ENCODE data around the gene CALB2.
"Not testable (repeated sequence)": the region's sequence is repeated elsewhere in the genome, so short reads cannot be mapped to it uniquely, and the experiment has no call there.

Gene CALB2

DNA sequence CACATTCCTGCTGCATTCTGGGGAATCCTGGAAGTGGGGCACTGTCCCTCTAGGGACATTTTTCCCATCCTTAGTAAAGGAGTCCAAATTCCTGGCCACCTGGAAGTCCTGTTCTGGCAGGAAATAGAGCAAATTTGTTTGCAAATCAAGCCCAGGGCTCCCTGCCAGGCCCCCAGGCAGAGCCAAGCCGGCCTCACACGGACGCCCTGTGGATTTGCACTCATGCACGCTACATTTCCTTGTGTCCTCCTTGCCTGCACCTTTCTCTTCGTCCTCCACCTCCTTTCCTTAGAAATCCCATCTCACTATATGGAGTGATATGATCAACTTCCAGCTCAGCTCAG lies 7.0 kb upstream of the CALB2 start:
- DNase-seq (ENCODE audit: extremely low spot score, insufficient read length, low read depth) = no peak
- FAIRE-seq = no peak

GRCh38 chr16:71352466-71352865 lies 6.1 kb upstream of the CALB2 start:
- FAIRE-seq (no peak), DNase-seq (ENCODE audit: extremely low spot score, insufficient read length, low read depth) (no peak)

DNA sequence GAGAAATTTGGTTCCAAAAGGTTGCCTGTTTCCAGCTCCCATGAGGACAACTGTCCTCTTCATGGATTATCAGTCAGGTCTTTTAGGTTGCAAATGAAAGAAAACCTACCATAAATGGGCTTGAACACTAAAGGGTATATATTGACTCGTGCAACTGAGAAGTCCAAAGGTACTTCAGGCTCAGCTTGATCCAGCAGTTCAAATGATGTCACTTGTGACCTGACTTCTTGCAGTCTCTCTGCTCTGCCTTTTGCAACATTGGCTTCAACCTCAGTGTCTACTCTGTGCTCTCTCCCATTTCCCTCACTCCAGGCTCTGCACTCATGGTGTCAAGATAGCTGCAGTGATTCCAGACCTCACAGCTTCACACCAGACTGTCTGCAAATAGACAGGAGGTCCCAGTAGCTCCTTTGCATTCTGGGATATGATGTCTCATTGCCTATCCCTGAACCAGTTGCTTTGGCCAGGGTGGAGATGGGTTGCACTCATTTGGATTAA lies 5.5 kb upstream of the CALB2 start:
- no peak for DNase-seq (ENCODE audit: extremely low spot score, insufficient read length, low read depth)
- no peak for FAIRE-seq

GRCh38 chr16:71353736-71354135 lies 4.8 kb upstream of the CALB2 start:
- DNase-seq (ENCODE audit: extremely low spot score, insufficient read length, low read depth) = no peak
- FAIRE-seq = no peak

DNA sequence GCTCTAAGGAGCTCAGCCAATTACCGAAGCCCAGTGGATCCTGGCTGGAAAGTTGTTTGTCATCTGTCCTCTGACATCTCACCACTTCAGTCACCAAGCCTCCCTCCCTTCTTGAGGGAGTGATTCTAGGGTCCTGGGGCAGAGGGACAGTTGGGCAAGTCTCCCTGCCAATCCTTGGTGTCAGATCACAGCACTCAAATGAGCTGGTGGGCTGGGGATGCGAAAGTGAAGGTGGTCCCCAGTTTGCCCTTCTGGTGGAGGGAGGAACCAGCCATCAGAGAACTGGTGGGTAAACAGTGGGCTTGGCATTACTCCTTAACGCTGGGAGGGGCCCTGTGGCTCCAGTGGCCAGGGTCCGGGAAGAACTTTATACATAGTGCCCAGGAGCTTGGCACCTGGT lies 4.4 kb upstream of the CALB2 start:
- FAIRE-seq (no peak), DNase-seq (ENCODE audit: extremely low spot score, insufficient read length, low read depth) (no peak)

DNA sequence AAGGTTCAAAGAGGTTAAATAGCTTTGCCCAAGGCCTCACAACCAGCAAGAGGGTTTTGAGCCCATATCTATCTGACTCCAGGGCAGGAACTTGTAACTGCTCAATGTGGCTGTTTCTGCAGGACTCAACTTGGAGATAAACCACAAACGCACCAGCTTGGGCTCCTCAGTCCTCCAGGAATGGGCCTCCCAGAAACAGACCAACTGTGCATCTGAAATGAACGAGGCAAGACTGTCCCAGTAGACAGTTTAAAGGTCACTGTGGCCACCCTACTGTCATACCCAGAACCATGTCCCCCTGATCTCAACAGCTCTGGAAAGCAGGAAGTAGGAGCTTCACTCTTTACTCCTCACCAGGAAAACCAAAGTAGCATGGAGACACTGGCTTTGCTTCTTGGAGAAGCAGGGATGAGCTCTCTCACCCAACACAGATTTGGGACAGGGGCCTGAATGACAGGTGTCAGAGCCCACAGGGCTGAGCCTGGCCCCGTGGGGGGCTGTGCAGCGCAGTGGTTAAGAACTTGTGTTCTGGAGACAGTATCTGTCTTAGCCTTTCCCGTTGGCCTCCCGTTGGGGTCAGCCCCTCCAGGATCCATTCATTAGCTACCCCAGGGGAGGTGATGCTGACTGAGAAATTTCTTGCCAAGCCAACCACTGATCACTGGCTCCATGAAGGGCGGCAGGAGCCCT lies 2.3 kb upstream of the CALB2 start:
- DNase-seq (ENCODE audit: extremely low spot score, insufficient read length, low read depth) (no peak), FAIRE-seq (no peak)

DNA sequence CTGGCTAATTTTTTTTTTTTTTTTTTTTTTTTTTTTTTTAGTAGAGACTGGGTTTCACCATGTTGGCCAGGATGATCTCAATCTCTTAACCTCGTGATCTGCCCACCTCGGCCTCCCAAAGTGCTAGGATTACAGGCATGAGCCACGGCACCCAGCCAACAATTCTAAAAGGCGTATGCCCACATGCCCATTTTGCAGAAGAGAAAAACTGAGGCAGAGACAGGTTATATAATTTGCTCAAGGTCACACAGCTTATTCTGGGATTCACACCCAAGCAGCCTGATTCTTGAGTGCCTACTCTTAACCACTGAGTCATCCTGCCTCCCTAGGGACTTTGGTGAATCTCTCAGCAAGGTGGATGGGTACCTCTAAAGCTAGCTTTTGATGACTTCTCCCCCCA lies 1.6 kb upstream of the CALB2 start:
- not testable (repeated sequence) for DNase-seq (ENCODE audit: extremely low spot score, insufficient read length, low read depth); FAIRE-seq

GRCh38 chr16:71357681-71358080 lies 842 bp upstream of the CALB2 start:
- no peak for FAIRE-seq
- no peak for DNase-seq (ENCODE audit: extremely low spot score, insufficient read length, low read depth)

- FAIRE-seq (no peak), DNase-seq (ENCODE audit: extremely low spot score, insufficient read length, low read depth) (no peak)
Observed at GRCh38 chr16:71359431-71359830, 908 bp downstream of the CALB2 start.

DNA sequence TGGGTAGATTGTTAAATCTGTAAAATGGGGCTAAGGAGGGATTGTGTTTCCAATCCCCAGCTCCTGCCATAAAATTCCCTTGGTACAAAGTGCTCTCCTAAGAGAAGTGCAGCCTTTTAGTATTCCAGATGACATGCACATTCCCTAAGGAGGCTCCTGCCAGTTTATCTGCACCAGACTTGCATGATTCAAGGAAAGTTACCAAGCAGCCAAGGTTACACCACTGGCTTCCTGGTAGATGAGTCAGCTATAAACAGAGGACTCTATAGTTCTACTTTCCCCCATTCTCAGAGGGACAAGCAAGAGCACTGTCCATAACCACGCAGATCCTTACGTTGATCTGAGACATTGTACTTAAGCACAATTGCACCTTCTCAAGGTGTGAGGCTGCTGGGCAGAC lies 1.9 kb downstream of the CALB2 start:
- no peak for FAIRE-seq

DNA sequence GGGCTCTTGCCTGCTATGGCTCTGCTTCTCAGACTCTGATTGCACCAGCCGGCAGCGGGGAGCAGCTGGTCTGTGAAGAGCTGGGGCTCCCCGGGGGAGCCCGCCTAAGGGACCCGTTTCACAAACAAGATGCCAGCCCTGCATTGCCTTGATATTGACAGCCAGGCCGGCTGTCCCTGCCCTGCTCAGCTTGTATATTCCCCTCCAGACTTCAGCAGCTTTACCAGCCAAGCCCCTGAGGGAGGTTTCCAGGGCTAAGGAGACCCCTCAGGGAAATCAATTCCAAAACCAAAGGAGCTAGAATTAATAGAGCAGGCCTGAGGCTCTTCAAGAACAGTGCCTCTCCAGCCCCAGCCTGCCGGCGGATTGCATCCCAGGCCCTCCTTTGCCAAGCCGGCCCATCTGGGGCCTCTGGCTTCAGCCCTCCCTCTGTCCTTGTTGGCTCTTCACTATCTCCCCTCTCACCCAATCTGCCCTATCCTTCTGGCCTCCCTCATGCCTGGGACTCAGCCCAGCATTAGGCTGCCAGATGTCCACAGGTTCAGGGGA lies 5.7 kb downstream of the CALB2 start:
- DNase-seq (ENCODE audit: extremely low spot score, insufficient read length, low read depth) = no peak
- no peak for FAIRE-seq

More for the DNA sequence above, 1.9 kb downstream of the CALB2 start:
- no peak for DNase-seq (ENCODE audit: extremely low spot score, insufficient read length, low read depth)

DNA sequence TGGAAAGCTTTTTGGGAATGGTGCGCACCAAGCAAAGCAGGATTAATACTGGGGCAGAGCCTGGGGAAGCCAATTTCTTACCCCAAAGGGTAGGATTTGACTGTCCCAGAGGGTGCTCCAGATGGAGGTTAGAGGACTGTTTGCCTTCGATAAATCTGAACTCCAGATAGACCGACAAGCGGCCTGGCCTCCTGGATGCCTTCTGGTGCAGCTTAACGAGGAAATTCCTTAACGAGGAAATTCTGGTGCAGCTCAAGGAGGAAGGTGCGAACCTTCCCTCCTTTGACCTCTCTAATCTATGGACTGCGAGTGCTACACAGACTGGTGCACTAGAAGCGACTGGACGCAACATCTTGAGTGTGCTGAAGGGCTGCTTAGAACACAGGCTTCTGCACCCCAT lies 6.5 kb downstream of the CALB2 start:
- FAIRE-seq (no peak), DNase-seq (ENCODE audit: extremely low spot score, insufficient read length, low read depth) (no peak)

DNA sequence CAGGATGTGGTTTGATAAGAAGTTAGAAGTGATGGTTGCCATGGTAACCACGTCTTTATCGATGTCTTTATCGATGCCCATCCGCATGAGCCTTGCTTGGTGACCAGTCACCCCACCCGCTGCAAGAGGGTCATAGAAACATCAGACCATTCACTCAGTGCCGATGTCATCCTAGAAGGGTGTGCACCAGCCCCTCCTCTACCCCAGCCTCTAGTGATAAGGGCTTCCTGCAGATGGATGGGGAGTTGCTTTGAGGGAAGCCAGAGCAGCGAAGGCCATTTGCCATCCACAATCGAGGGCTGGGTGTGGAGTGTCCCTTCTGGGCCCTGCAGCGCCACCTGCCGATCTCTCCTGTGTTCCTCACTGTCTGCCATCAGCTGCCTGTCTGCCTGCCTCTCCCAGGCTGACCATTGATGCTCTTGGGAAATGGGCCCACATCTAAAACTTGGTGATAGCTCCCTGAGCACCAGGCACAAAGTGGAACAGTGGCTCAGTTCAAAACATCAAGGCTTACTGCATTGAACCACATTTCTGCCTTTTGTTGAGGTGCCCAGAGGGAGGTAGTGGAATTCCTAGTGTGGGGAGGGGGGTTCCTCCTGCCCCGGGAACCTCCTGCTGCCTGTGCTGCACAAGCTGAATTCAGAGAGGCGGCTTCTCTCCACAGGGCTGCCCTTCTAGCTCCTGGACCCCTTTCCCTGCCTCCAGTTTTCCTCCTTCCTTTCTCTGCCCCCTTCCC lies 8.9 kb downstream of the CALB2 start:
- FAIRE-seq = peak; percentile 35

DNA sequence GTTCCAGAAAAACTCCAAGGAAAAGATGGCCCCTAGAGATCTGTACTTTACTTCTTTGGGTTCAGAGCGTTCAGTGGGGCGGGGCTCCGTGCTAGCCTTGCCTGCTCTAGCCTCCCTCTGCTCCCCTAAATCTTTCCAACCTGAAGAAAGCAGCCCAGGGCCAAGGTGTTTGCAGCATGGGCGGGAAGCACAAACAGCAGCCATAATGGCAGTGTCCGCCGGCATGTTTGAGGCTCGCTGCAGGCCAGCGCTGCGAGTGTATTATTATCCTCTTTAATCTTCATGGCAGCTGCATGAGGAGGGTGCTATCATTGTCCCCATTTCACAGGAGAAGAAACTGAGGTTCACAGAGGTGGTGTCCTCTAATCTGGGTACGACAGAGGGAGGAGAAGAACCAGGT lies 10.4 kb downstream of the CALB2 start:
- FAIRE-seq (no peak), DNase-seq (ENCODE audit: extremely low spot score, insufficient read length, low read depth) (no peak)

More for the DNA sequence above, 8.9 kb downstream of the CALB2 start:
- DNase-seq (ENCODE audit: extremely low spot score, insufficient read length, low read depth) = peak; percentile 28

DNA sequence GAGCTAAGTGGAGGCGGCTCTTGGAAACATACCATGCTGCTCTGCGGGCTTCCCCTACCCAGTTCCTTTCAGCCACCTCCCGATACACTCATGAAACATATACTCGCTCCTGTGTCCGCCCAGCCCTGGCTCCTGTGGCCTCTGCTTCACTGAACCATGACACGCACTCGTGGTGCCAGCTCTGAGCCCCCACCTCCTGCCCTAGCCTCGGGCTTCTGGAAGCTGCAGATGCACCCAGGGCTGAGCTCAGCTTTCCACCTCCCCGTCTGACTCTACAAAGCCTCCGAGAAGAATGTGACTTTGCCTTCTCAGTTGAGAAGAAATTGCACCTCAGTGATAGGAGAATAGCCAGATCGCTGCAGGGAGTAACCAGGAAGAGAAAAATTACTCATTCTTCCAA lies 11.0 kb downstream of the CALB2 start:
- FAIRE-seq = no peak

DNA sequence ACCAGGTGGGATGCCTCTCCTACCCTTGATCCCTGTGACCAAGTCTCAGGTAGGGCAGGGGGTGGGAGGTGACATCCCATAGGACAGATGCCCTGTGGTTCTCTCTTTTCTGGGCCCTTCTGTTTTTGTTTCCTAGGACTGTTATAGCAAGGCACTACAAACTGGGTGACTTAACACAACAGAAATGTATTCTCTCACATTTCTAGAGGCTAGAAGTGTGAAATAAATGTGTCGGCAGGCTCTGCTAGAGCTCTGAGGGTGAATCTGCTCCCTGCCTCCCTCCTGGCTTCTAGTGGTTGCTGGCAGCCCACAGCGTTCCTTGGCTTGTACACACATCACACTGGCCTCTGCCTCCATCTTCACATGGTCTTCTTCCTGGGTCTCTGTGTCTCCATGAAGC lies 12.7 kb downstream of the CALB2 start:
- FAIRE-seq = no peak
- no peak for DNase-seq (ENCODE audit: extremely low spot score, insufficient read length, low read depth)

More for the DNA sequence above, 11.0 kb downstream of the CALB2 start:
- DNase-seq (ENCODE audit: extremely low spot score, insufficient read length, low read depth) = no peak

DNA sequence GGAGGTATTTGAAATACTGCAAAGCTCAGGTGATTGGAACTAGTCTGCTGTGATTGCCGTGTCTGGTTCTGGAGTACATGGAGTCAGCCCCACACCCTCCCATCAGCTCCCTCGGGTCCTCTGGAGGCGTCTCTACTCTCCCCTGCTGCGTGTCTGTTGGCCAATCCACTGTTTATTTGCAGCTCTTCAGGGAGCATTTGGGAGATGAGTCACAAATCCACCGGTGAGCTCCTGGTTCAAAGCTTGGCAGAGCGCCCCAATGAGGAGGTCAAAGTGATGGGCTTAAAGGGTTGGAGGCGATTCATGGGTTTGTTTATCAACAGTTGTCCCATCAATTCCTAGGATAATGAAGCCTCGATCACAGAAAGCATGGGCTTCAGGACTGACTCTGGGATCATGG lies 14.6 kb downstream of the CALB2 start:
- no peak for DNase-seq (ENCODE audit: extremely low spot score, insufficient read length, low read depth)
- no peak for FAIRE-seq

GRCh38 chr16:71376465-71377157 lies 18.1 kb downstream of the CALB2 start:
- no peak for FAIRE-seq

DNA sequence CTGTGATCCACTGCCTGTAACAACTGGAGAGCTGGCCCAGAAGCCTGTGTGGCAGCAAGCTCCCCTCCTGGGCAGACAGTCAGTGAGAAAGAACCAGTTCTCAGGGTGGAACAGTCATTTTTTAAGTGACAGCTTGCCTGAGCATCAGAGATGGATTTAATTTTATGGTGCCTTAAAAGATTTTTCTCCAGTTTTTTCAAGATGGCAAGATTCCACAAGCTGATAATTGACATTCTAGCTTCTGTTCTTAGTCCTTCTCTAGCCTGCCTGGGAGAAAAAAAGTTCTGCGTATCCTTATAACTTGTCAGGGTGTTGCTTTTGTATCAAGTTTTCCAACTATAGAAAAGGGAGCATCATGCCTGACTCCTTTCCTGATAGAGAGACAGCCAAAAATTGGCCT lies 21.2 kb downstream of the CALB2 start:
- DNase-seq (ENCODE audit: extremely low spot score, insufficient read length, low read depth) = no peak
- FAIRE-seq = no peak

More at GRCh38 chr16:71376465-71377157, 18.1 kb downstream of the CALB2 start:
- DNase-seq (ENCODE audit: extremely low spot score, insufficient read length, low read depth) = no peak

DNA sequence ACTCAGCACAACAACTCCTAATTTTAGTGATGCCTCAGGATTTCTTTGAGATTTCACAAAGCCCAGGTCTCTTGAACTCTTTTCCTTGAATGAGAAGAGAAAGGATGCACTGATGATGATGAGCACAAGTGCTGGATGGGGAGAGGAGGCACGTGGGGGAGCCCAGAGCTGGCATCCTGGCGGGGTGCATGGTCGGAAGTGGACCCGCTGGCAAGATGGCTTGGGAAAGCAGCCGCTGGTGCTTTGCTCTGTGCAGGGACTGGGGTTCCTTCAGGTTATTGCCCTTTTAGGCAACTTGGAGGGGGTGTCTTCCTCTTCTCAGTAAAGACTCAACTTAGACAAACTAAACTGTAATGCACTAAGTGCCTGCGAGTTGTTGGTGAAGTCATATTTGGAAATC lies 22.3 kb downstream of the CALB2 start:
- FAIRE-seq (no peak), DNase-seq (ENCODE audit: extremely low spot score, insufficient read length, low read depth) (no peak)

All from GM18507 (cell line).